NCI-H82 treated with DMSO at 0.1 percent for 48 hours (cell line): ENCODE measurements around the gene IFI35.
"Not testable (repeated sequence)": the region's sequence is repeated elsewhere in the genome, so short reads cannot be mapped to it uniquely, and the experiment has no call there.

ENCODE experiments used
- DNase-seq: peaks from one replicate; lab custom pipeline; 2025; ENCODE audit not compliant: unreplicated experiment; lab: John Stamatoyannopoulos, UW

IFI35 gene

DNA sequence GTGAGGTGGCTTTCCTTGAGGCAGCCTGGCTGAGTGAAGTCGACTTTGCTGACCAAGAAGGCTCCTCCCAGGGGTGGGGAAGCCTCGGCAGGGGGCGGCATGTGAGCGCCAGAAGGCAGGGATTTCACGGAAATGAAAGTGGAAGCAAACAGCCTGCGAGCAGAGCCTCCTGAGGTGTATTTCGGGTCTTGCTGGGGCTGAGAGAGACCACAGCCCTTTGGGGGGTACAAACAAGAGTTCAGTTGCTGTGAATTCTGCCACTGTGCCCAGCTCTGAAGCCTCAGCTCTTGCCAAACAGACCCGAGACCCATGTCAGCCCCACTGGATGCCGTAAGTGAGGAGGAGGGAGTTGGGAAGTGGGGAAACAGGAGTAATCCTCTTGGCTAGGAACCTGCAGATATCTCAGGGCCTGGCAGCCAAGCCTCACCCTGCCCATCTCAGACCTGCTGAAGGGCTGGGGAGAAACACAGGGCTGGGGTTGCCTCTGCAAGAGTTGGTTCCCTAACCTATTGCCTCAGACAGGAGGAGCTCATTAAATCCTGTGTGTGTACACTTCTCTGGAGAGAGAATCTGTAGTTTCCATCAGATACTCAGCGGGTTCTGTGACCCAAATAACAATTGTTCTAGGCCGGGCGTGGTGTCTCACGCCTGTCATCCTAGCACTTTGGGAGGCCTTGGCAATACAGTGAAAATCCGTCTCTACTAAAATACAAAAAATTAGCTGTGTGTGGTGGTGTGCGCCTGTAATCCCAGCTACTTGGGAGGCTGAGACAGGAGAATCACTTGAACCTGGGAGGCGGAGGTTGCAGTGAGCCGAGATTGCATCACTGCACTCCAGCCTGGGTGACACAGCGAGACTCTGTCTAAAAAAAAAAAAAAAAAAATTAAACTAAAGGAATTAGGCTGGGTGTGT is at the start of gene IFI35:
TSS of gene IFI35 (plus strand) at position 146 of the 913 bp plus-strand sequence. CDS start at position 310, 164 bp downstream.
- DNase-seq: peak; percentile 58

DNA sequence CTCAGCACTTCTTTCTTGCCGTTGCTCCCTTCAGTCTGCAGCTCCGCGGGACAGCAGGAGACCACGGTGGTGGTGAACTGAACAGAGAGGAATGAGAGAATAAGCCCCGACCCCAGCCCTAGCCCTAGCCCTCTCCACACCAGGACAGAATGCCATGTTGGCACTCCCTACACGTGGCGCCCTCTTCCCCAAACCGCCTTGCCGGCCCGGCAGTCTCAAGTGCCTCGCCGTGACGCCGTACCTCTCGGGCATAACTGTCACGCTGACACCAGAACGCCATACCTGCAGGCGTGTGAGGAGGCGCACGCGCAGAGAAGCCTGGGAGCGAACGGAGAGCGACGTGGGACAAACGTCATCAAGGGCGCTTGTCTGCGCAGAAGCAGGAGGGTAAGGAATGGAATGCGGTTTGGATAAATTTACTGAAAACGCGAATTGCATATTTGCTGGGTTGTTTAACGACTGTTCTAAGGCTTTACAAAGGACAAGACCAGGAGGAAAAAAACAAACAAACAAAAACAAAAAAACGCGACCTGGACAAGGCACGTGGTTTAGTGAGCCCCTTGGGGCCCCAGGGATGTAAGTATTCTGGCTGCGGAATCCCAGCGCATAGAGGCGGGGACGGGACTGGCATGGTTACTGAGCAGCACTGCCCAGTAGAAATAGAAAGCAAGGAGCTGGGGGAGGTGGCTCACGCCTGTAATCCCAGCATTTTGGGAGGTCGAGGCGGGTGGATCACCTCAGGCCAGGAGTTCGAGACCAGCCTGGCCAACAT is 42.2 kb upstream of the IFI35 start, which contains the start of gene AARSD1:
TSS of gene AARSD1 (minus strand) at position 294 of the 772 bp plus-strand sequence. CDS start at position 280, 14 bp downstream.
- peak; percentile 74 for DNase-seq

DNA sequence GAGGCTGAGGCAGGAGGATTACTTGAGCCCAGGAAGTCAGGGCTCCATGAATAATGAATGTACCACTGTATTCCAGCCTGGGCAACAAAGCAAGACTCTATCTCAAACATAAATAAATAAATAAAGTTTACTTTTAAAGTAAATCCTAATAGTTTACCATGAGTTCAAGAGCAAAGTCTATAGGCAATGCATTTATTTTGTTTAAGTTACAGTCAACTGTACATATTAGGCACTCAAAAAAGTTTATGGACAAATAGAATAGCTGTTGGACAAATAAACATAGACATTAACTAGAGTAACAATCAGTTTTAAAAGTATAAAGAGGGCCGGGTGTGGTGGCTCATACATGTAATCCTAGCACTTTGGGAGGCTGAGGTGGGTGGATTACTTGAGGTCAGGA is 38.7 kb upstream of the IFI35 start:
- no peak for DNase-seq

DNA sequence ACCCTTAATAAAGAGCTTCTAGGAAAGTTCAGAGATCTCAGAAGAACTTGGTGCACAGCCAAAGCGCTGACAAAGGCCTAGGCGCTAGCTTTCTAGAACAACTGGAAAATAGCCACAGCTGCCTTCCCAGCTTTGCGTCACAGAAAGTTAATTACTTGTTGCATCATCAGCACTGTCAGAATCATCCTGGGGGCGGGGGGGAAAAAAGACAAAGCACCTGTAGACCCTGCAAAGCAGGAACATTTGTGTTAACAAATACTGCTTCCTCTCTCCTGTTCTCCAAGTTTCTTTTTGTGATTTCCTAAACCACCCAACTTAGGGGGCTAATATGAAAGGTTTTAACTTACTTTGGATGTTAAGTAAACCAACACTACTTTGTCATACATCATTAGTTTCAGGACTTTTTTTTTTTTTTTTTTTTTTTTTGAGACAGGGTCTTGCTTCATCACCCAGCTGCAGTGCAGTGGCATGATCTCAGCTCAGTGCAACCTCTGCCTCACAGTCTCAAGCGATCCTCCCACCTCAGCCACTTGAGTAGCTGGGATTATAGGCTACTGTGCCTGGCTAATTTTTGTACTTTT is 37.5 kb upstream of the IFI35 start:
- no peak for DNase-seq

DNA sequence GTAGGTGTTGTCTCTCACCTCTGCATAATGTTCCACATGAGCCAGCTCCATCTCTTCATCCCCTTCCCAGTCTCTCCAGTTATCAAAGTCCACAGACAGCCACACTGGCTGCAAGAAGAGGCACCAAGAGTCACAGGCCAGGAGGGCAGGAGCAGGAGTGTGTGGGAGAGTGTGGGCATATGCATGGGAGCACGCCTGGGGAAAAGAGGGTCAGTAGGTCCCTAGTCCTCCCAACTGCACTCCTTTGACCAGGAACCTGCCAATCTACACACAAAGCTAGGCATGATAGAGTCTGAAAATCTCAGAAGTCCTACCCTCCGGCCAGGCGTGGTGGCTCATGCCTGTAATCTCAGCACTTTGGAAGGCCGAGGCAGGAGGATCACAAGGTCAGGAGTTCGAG is 35.0 kb upstream of the IFI35 start:
- no peak for DNase-seq

DNA sequence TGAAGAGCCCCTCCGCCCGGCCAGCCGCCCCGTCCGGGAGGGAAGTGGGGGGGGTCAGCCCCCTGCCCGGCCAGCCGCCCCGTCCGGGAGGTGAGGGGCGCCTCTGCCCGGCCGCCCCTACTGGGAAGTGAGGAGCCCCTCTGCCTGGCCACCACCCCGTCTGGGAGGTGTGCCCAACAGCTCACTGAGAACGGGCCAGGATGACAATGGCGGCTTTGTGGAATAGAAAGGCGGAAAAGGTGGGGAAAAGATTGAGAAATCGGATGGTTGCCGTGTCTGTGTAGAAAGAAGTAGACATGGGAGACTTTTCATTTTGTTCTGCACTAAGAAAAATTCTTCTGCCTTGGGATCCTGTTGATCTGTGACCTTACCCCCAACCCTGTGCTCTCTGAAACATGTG is 33.3 kb upstream of the IFI35 start:
- DNase-seq: not testable (repeated sequence)

DNA sequence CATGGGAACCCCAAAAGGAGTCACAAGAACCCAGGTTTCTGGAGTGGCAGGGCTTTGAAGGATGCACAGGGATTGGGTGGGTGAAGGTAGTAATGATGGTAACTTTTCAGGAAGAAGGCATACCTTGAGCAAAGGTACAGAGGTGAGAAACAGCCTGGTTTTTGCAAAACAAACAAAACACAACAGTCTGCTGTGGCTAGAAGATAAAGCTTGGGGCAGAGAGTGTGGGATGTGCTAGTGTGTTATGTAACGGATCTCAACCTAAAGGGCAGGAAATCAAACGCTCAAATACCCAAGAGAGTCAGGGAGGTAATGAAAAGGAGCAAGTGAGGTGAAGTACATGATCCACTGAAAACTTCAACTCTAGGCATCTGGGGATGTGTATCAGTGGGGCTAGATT is 31.3 kb upstream of the IFI35 start:
- no peak for DNase-seq

DNA sequence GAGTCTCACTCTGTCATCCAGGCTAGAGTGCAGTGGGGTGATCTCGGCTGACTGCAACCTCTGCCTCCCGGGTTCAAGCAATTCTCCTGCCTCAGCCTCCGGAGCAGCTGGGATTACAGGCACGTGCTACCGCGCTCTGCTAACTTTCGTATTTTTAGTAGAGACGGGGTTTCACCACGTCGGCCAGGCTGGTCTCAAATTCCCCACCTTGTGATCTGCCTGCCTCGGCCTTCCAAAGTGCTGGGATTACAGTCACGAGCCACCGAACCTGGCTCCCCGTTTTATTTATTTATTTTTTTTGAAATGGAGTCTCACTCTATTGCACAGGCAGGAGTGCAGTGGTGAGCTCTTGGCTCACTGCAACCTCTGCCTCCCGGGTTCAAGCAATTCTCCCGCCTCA is 30.9 kb upstream of the IFI35 start:
- not testable (repeated sequence) for DNase-seq

DNA sequence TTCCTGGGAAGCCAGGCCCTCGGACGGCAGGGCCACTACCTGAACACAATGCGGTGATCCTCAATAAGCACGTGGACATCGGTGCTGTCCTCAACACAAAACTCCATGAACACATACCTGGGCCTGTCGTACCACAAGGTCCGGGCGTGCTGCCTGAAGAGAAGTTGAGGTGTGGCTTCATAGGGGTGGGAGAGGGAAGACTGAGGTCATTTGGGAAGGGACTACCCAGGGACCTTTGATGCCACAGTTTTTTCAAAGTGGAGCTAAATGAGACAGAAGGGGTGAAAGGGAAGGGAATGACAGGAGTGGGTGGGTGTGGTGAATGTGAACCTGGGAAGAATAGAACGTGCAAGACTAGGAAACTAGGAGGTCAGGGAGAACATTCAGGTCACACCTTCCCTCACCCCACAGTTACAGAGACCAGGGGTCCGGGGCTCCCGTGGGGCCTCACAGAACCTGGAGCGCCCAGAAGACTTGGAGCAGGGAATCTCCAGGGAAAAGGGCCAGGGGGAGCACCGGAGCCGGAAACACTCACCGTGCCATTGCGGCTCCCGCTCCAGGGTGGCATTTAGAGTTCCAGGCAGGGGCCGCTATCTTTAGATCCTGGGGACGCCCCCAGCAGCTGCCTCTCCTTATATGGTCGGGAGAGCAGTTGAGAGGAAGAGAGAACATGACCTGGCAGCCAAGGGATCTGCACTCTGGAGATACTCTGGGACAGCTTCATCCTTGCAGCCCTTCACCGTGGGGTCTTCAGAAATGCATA is 26.9 kb upstream of the IFI35 start, which contains the start of gene PTGES3L:
TSS of gene PTGES3L (minus strand) at position 570 of the 763 bp plus-strand sequence. CDS start at position 543, 27 bp downstream.
- DNase-seq: no peak

DNA sequence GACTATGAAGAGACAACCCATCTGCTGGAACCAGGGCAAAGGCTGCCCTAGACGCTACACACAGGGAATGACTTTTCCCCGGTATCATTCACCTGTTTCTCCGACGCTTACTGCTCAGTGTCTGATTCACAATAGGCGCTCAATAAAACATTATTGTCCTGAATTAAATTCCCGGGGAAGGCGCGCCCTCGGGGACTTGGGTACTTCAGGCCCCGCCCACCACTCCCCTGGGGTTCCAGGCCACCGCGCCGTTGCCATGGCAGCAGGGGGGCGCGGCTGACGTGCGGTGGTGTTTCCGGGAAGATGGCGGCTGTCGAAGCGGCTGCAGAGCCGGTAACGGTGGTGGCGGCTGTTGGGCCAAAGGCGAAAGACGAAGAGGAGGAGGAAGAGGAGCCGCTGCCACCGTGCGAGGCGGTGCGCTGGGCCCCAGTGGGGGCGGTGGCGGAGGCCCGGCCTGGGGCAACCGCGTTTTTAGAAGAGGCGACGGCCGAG is 26.3 kb upstream of the IFI35 start, which contains the start of gene RUNDC1:
TSS of gene RUNDC1 (plus strand) at position 292 of the 492 bp plus-strand sequence. CDS start at position 304, 12 bp downstream.
- DNase-seq: peak; percentile 62

DNA sequence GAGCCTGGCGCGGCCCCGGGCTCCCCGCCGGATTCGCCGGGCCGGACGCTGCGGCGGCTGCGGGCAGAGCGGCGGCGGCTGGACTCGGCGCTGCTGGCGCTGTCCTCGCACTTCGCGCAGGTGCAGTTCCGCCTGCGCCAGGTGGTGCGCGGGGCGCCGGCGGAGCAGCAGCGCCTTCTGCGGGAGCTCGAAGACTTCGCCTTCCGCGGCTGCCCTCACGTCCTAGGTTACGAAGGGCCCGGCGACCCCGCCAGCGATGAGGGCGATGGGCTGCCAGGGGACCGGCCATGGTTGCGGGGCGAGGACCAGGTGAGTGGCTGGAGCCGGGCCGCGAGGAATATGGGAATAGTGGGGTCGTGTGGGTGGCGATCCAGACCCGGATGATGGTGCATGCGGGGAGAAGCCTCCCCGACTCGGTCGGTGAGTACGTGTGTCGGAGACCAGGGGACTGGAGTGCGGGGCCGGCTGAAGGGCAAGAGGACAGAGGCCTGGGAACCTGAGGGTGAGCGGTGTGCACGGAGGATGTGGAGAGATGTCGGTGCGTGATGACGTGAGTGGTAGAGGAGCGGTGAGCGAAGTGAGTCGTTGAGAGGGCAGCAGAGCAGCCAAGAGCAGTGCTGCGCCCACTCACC is 25.7 kb upstream of the IFI35 start:
- DNase-seq: no peak

DNA sequence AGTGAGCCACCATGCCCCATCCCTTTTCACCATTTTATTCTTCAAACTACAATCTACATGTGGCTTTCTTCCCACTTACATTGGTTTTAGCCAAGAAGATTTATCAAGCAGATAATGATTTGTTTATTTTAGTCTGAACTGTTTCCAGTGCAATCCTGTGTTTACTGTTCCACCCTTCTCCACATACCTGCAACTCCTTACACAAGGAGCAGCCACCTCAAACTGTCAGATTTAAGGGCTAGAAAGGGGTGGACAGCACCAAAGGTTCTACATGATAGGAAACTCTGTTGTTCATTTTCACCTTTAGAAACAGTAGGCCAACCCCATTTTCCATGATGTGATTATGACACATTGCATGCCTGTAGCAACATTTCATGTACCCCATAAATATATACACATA is 24.3 kb upstream of the IFI35 start:
- no peak for DNase-seq

DNA sequence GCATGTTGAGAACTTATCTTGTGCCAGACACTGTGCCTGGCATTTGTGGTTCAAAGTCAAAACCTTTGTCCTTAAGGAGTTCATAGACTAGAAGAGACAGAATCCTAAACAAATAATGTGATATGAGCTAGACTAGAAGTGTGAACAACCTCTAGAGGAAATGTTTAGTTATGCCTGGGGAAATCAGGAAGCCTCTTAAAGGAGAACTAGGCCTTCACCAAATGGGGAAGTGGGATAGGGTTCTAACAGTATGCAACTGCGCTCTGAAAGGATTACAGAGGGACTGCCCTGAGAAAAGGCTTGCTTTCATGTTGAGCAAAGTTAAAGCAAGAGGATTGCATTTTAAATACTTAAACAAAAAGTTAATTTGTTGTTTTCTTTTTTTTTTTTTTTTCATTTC is 21.4 kb upstream of the IFI35 start:
- no peak for DNase-seq

DNA sequence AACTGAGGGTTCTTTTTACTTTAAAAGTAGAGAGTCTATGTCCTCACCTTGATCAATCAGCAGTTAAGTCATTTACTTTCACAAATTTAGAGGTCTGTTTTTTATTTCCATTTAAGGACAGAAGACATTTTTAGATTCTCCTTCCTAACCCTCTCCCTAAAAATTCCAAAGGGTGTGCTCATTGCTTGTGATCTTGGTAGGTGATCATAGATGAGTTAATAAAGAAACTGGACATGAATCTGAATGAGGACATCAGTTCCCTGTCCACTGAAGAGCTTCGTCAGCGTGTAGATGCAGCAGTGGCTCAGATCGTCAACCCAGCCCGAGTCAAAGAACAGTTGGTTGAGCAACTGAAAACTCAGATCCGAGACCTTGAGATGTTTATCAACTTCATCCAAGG is 17.4 kb upstream of the IFI35 start:
- DNase-seq: no peak

DNA sequence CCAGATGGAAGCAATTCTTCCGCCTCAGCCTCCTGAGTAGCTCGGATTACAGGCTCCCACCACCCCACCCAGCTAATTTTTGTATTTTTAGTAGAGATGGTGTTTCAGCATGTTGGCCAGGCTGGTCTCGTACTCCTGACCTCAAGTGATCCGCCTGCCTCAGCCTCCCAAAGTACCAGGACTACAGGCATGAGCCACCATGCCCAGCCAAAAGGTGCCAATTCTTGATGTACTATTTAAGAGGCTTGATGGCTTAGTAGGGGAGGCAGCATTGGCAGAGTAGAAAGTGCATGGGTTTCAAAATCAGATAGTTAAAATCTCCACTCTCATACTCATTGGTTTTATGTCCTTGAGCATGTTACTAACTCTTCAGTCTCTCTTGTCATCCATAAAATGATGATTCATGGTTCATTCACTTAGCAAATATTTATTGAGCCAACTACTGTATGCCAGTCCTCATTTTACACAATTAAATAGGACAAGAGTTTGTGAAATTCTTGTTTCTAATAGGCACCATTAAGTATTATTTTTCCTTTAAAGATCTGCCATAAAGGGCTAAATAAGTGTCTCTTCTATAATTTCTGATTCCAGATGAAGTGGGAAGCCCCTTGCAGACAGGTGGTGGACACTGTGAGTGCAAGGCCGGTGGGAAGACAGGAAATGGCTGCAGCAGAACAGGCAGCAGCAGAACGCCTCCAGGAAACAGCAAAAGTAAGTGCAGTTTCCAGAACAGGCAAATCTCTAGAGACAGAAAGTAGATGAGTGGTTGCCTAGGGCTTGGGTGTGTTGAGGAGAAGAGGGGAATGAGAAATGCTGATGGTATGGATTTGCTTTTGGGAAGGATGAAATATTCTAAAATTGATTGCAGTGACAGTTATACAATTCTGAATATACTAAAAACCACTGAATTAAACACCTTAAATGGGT is 16.6 kb upstream of the IFI35 start:
- no peak for DNase-seq

DNA sequence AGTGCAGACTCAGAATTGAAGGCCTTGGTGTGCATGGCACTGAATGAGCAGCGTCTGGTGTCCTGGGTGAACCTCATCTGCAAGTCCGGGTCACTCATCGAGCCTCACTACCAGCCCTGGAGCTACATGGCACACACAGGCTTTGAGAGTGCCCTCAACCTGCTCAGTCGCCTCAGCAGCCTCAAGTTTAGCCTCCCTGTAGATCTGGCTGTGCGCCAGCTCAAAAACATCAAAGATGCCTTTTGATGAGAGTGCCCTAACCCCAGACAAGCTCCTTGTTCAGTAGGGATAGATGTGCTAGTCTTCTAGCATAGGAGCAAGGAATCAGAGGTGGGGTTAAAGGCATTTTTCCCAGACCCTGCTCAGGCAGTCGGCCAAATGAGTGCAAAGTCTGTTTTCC is 15.1 kb upstream of the IFI35 start:
- no peak for DNase-seq

DNA sequence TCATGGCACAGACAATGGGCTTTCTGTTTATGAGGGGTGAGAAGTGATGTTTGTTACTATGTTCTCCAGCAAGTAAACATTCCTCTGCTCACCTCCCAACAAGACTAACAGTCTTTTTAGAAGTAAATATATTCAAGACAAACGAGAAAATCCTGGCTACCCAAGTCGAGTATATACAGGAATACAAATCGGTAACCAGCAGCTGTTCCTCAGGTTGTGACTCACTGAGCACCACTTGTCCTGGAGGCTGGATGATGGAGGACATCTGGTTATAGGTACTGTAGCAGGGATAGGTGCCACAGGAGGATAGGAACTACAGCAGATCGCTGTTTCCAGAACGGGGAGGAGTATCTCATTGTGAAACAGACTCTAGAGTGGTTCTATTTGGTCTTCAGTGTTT is 13.7 kb upstream of the IFI35 start:
- no peak for DNase-seq

DNA sequence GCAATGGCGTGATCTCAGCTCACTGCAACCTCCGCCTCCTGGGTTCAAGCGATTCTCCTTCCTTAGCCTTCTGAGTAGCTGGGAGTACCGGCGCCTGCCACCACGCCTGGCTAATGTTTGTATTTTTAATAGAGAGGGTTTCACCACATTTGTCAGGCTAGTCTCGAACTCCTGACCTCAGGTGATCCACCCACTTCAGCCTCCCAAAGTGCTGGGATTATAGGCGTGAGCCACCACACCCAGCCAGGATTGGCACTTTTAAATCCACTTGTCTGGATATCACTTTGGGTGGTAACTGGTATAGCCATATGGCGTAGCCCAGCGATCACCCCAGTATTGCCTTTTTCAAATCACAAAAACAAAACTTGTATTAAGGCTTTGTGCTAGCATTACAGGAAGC is 12.7 kb upstream of the IFI35 start:
- DNase-seq: not testable (repeated sequence)
